ENCODE data around the gene TNFRSF18.
"Not testable (repeated sequence)": the region's sequence is repeated elsewhere in the genome, so short reads cannot be mapped to it uniquely, and the experiment has no call there.

Gene TNFRSF18

GRCh38 chr1:1199141-1199960, 7.0 kb downstream of the TNFRSF18 start:
- no peak for DNase-seq (ENCODE audit: low read depth in 3 of 3)

- no peak for DNase-seq (ENCODE audit: low read depth in 3 of 3)
Observed at GRCh38 chr1:1198423-1199140, 7.8 kb downstream of the TNFRSF18 start.

- DNase-seq (ENCODE audit: low read depth in 3 of 3) = no peak
Observed at GRCh38 chr1:1197551-1198422, 8.6 kb downstream of the TNFRSF18 start.

- no peak for DNase-seq (ENCODE audit: low read depth in 3 of 3)
Observed at GRCh38 chr1:1197188-1197500, 9.2 kb downstream of the TNFRSF18 start.

GRCh38 chr1:1196431-1197187, 9.8 kb downstream of the TNFRSF18 start:
- DNase-seq (ENCODE audit: low read depth in 3 of 3) = no peak

- not testable (repeated sequence) for DNase-seq (ENCODE audit: low read depth in 3 of 3)
Observed at GRCh38 chr1:1195726-1196125, 10.7 kb downstream of the TNFRSF18 start.

- no peak for DNase-seq (ENCODE audit: low read depth in 3 of 3)
Observed at GRCh38 chr1:1194723-1195122, 11.7 kb downstream of the TNFRSF18 start.

- no peak for DNase-seq (ENCODE audit: low read depth in 3 of 3)
Observed at GRCh38 chr1:1191734-1192133, 14.7 kb downstream of the TNFRSF18 start.

- no peak for DNase-seq (ENCODE audit: low read depth in 3 of 3)
Observed at GRCh38 chr1:1189111-1189510, 17.3 kb downstream of the TNFRSF18 start.

GRCh38 chr1:1187938-1188337, 18.5 kb downstream of the TNFRSF18 start:
- DNase-seq (ENCODE audit: low read depth in 3 of 3) = no peak

- no peak for DNase-seq (ENCODE audit: low read depth in 3 of 3)
Observed at GRCh38 chr1:1185101-1185765, 21.2 kb downstream of the TNFRSF18 start.

GRCh38 chr1:1183833-1184775, 22.3 kb downstream of the TNFRSF18 start:
- DNase-seq (ENCODE audit: low read depth in 3 of 3) = no peak

- no peak for DNase-seq (ENCODE audit: low read depth in 3 of 3)
Observed at GRCh38 chr1:1183221-1183747, 23.1 kb downstream of the TNFRSF18 start.

- DNase-seq (ENCODE audit: low read depth in 3 of 3) = no peak
Observed at GRCh38 chr1:1182491-1183220, 23.7 kb downstream of the TNFRSF18 start.

GRCh38 chr1:1181938-1182410, 24.4 kb downstream of the TNFRSF18 start:
- DNase-seq (ENCODE audit: low read depth in 3 of 3) = no peak

- DNase-seq (ENCODE audit: low read depth in 3 of 3) = no peak
Observed at GRCh38 chr1:1181129-1181937, 25.1 kb downstream of the TNFRSF18 start.

GRCh38 chr1:1179983-1180861, 26.2 kb downstream of the TNFRSF18 start:
- no peak for DNase-seq (ENCODE audit: low read depth in 3 of 3)
